Esophagus muscularis mucosa (tissue), 4 donors: ENCODE results near the gene PDCL3. TPM values are rescaled to one million over a fixed set of nuclear protein-coding genes. Genes with fewer than 3 reads are reported as not detected.

ENCODE experiments used
- DNase-seq: peaks from one replicate; pipeline ENCODE4 v3.0.0-alpha.2; 2017; ENCODE audit errors: extremely low spot score
- H3K27ac ChIP-seq, 4 donors: fragments of 200-600 bp; sonication (generic); replicated peaks in 1 of 4; 1 replicate in 3 of 4; 2 replicates in 1 of 4; pipeline ENCODE4 v1.5.1; 2016 to 2019; ENCODE audit warnings: mild to moderate bottlenecking in 1 of 4
- H3K27me3 ChIP-seq, 4 donors: fragments of 200-600 bp; sonication (generic); one replicate each; pipeline versions ENCODE4 v1.5.1 to v1.6.0; 2016 to 2019
- H3K36me3 ChIP-seq, 4 donors: fragments of 200-600 bp; sonication (generic); one replicate each; pipeline ENCODE4 v1.5.1; 2016 to 2019
- H3K4me1 ChIP-seq, 4 donors: fragments of 200-600 bp; sonication (generic); one replicate each; pipeline ENCODE4 v1.5.1; 2016 to 2019
- H3K4me3 ChIP-seq, 4 donors: fragments of 200-600 bp; sonication (generic); 1 replicate in 2 of 4; 2 replicates in 2 of 4; pipeline ENCODE4 v1.5.1; 2016 to 2019; ENCODE audit warnings: mild to moderate bottlenecking in 4 of 4, moderate library complexity in 1 of 4
- H3K9me3 ChIP-seq, 4 donors: fragments of 200-600 bp; sonication (generic); 1 replicate in 3 of 4; 2 replicates in 1 of 4; pipeline ENCODE4 v1.5.1; 2016 to 2019
- EP300 ChIP-seq: sonication (generic); formaldehyde crosslinking; IDR thresholded peaks from one replicate; pipeline ENCODE4 v1.6.1; 2017; ENCODE audit warnings: antibody characterized with exemption
- POLR2A ChIP-seq: fragments of 450-650 bp; IDR thresholded peaks from one replicate; pipeline ENCODE4 v1.6.1; 2017; ENCODE audit warnings: antibody characterized with exemption, moderate library complexity, mild to moderate bottlenecking, low read depth
- POLR2AphosphoS5 ChIP-seq, 2 donors: sonication (generic); formaldehyde crosslinking; IDR thresholded peaks; one replicate each; pipeline ENCODE4 v1.6.1; 2017; ENCODE audit warnings: antibody characterized with exemption in 2 of 2
- WGBS: methylation state at CpG from one replicate; pipeline ENCODE4 v1.1.5; 2018; 5-methylcytosine and 5-hydroxymethylcytosine counted together
- intact Hi-C: fragments of 100-400 bp; cut with DNase I; formaldehyde crosslinking; loops from one replicate; pipeline ENCODE4 v1.15.1; 2023
- total RNA-seq, 4 donors: library from RNA; depleted of rRNA; stranded (reverse); fragments of >200 nt; gene quantifications; one replicate each; pipeline versions ENCODE4 v1.1.0 to v1.2.1, GENCODE V29; 2016
- TF ChIP-seq, protein P1 (sequence below), 3 experiments: fragments of 200-600 bp in 2 of 3; fragments of 450-650 bp in 1 of 3; sonication (generic) in 2 of 3; IDR thresholded peaks; one replicate each; pipeline ENCODE4 v1.5.1; 2017 to 2019; ENCODE audit warnings: antibody characterized with exemption in 3 of 3, mild to moderate bottlenecking in 2 of 3, moderate library complexity in 1 of 3

The PDCL3 gene
- total RNA-seq, 4 donors from 2014 or later: 46.3 to 82.6 (median 61.3) TPM

DNA sequence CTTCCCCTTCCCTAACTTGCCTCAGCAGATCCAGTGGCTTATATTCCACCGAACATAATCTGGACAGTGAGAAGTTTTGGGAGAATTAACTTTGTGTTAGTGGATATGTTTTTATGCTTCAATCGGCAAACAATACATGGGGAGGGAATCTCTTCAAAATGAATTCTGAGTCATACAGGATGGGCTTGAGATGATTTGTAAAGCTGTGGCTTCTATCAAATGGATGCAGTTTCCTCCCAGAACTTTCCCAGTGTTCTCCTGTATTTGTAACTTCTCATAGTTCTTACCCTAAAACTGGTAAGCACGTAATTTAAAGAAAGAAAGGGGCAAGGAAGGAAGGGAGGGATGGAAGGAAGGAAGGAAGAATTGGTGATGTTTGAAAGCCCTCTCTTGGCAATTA is 36.8 kb downstream of the PDCL3 start:
- DNase-seq: no peak
- WGBS: 79% methylated on average over 3 of the region's 3 CpGs
- Histone ChIP-seq H3K27me3 (no peaks in the 10 kb centered on the region), H3K4me1 (peaks cover 14 to 18% (median 16%) of the 10 kb centered on the region in 4 donors), H3K9me3 (no peaks in the 10 kb centered on the region), H3K27ac (no peak overlapping the region), H3K36me3 (no peaks in the 10 kb centered on the region), H3K4me3 (no peak overlapping the region)
- TF ChIP-seq EP300: no peak
- no peak for TF ChIP-seq POLR2AphosphoS5 (IDR thresholded peaks at IDR 0.05)
- TF ChIP-seq, protein P1, sequence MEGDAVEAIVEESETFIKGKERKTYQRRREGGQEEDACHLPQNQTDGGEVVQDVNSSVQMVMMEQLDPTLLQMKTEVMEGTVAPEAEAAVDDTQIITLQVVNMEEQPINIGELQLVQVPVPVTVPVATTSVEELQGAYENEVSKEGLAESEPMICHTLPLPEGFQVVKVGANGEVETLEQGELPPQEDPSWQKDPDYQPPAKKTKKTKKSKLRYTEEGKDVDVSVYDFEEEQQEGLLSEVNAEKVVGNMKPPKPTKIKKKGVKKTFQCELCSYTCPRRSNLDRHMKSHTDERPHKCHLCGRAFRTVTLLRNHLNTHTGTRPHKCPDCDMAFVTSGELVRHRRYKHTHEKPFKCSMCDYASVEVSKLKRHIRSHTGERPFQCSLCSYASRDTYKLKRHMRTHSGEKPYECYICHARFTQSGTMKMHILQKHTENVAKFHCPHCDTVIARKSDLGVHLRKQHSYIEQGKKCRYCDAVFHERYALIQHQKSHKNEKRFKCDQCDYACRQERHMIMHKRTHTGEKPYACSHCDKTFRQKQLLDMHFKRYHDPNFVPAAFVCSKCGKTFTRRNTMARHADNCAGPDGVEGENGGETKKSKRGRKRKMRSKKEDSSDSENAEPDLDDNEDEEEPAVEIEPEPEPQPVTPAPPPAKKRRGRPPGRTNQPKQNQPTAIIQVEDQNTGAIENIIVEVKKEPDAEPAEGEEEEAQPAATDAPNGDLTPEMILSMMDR (IDR thresholded peaks at IDR 0.05): no peak
- no peak for TF ChIP-seq POLR2A
- intact Hi-C loops: no loop called here

DNA sequence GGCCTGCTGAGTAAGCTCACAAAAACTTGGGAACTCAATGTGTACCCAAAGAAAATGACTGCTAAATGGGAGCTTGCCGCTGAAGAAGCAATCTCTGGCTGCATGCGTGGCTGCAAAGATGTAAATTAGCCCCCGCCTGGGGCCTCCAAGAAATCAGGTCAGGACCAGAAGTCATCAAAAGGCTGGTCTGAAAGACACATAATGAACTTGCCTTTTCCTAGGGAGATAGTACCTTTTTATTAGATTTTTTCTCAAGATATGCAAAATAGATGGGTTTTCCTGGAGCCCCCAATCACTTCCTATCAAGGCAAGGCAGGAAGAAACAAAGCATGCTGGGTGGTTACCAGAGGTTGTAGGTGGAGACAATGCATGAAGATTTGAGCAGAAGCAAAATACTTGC is 38.9 kb downstream of the PDCL3 start:
- Histone ChIP-seq H3K27me3 (no peaks in the 10 kb centered on the region), H3K4me1 (peaks cover 14 to 20% (median 20%) of the 10 kb centered on the region in 4 donors), H3K36me3 (no peaks in the 10 kb centered on the region), H3K4me3 (no peak overlapping the region), H3K9me3 (no peaks in the 10 kb centered on the region), H3K27ac (no peak overlapping the region)
- WGBS: 88% methylated on average over 3 of the region's 3 CpGs
- no peak for DNase-seq
- TF ChIP-seq EP300 (no peak), POLR2AphosphoS5 (IDR thresholded peaks at IDR 0.05) (no peak), POLR2A (no peak)
- TF ChIP-seq, protein P1 (IDR thresholded peaks at IDR 0.05): no peak
- intact Hi-C loops: loop anchor here (5.0 to 10.0 kb wide), 2 partner anchors 133 to 174 kb away; no protein-coding TSS in a partner anchor

DNA sequence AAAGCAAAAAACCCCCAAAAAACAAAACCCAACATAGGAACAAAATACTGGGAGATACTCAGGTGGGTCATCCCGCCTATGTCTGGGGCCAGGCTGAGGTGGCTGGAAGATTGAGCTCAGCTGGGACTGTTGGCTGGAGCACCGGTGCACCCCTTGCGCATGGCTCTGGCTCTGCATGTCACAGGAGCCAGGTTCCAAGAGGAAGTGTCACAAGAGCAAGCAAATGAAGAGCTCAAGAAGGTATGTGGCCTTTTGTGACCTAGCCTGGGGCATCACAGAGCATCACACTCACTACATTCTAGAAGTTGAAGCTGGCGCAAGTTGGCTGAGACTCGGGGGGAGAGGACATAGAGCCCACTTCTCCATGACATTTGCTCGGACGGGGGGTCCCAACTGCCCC is 40.6 kb downstream of the PDCL3 start:
- Histone ChIP-seq H3K27ac (peak overlapping the region; percentile 67 to 80 (median 74)), H3K9me3 (no peaks in the 10 kb centered on the region), H3K27me3 (no peaks in the 10 kb centered on the region), H3K36me3 (no peaks in the 10 kb centered on the region), H3K4me1 (peaks cover 14 to 23% (median 20%) of the 10 kb centered on the region in 4 donors), H3K4me3 (no peak overlapping the region)
- WGBS: 97% methylated on average over 5 of the region's 7 CpGs
- intact Hi-C loops: loop anchor here (5.0 to 10.0 kb wide), 2 partner anchors 131 to 176 kb away; no protein-coding TSS in a partner anchor
- DNase-seq: no peak
- TF ChIP-seq, protein P1 (IDR thresholded peaks at IDR 0.05): no peak
- TF ChIP-seq POLR2A (no peak), EP300 (no peak), POLR2AphosphoS5 (IDR thresholded peaks at IDR 0.05) (no peak)

DNA sequence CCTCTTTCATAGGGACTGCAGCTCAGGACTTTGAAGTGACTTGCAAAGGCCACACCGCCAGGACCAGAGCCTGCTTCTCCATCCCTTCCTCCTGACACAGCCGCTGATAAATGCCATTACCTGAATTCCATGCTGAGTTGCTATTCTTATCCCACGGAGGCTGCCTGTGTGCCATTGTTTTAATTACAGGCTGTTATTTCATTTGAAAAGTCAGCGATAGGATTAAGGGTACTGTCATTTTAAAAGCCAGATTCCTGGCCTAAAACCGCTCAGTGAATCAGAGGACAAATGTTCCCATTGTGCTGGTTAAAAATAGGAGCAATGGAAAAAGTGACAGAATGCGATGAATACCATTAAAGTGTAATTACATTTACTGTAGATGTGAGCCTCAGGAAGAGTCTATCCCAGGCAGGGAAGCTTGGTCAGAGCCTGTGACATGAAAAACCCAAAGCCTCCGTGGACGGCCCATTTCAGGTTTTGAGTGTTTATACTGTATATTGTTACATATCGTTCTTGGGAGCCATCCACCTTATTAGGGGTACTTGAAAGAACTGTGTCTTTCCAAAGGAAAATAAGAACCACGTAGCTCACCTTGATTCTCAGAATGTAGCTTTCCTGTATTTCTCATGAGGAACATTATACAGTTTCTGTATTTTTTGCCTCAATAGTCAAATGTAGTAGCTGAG is 41.3 kb downstream of the PDCL3 start:
- H3K9me3 ChIP-seq: no peaks in the 10 kb centered on the region
- intact Hi-C loops: loop anchor here (5.0 to 10.0 kb wide), 2 partner anchors 131 to 177 kb away; no protein-coding TSS in a partner anchor
- no peak overlapping the region for H3K4me3 ChIP-seq
- H3K27ac ChIP-seq: peak overlapping the region; percentile 67 to 80 (median 74)
- TF ChIP-seq EP300: peak; percentile 7
- TF ChIP-seq POLR2AphosphoS5 (IDR thresholded peaks at IDR 0.05): peak; percentile 48 to 74
- TF ChIP-seq POLR2A: no peak
- TF ChIP-seq, protein P1 (IDR thresholded peaks at IDR 0.05): no peak
- 24% methylated on average over 10 of the region's 10 CpGs for WGBS
- DNase-seq: no peak
- H3K36me3 ChIP-seq: no peaks in the 10 kb centered on the region
- H3K27me3 ChIP-seq: no peaks in the 10 kb centered on the region
- H3K4me1 ChIP-seq: peaks cover 14 to 23% (median 20%) of the 10 kb centered on the region in 4 donors
